ENCODE data around the gene SPON1. TPM values are rescaled to one million over a fixed set of nuclear protein-coding genes. Genes with fewer than 3 reads are reported as not detected.

SPON1 gene
- total and polyA plus RNA-seq, 2 experiments from 2014 or later: 2.9 to 6.4 TPM

- Histone ChIP-seq H3K79me2 (replicated peaks; ENCODE audit: insufficient read depth) (no peaks in the 10 kb centered on the region), H2AFZ (no peak overlapping the region), H3K9me2 (ENCODE audit: insufficient read depth) (peaks cover 16% of the 10 kb centered on the region), H3K4me2 (no peak overlapping the region), H3F3A (replicated peaks; ENCODE audit: low read depth) (no peaks in the 10 kb centered on the region), H4K20me1 (replicated peaks; ENCODE audit: insufficient read depth) (no peaks in the 10 kb centered on the region), H3K4me1 (ENCODE audit: insufficient read depth) (peaks cover 32% of the 10 kb centered on the region), H3K36me3 (ENCODE audit: insufficient read depth) (no peaks in the 10 kb centered on the region), H3K27ac (ENCODE audit: low read depth) (no peak overlapping the region), H3K27me3 (ENCODE audit: insufficient read depth) (no peaks in the 10 kb centered on the region), H3K4me3 (no peak overlapping the region)
- TF ChIP-seq EZH2phosphoT487 (IDR thresholded peaks at IDR 0.05; ENCODE audit: unreplicated experiment) (no peak), STAT1 (IDR thresholded peaks at IDR 0.05; ENCODE audit: unreplicated experiment) (no peak), CTCF (conservative IDR thresholded peaks at IDR 0.05; ENCODE audit: low read depth in 2 of 2) (no peak), POLR2AphosphoS5 (IDR thresholded peaks at IDR 0.05; ENCODE audit: low read depth) (no peak), ZNF331 (CRISPR knock-in tag; IDR thresholded peaks at IDR 0.05; ENCODE audit: low read depth) (no peak), NANOG (IDR thresholded peaks at IDR 0.05; ENCODE audit: borderline replicate concordance) (no peak), ZNF462 (CRISPR knock-in tag; IDR thresholded peaks at IDR 0.05) (no peak), ETS1 (IDR thresholded peaks at IDR 0.05) (no peak), CREB1 (CRISPR knock-in tag; IDR thresholded peaks at IDR 0.05; ENCODE audit: low read depth) (no peak), EZH2 (IDR thresholded peaks at IDR 0.05; ENCODE audit: low read depth, unreplicated experiment) (no peak), REST (IDR thresholded peaks at IDR 0.05; ENCODE audit: unreplicated experiment) (no peak), JUNB (IDR thresholded peaks at IDR 0.05; ENCODE audit: unreplicated experiment) (no peak)
- DNase-seq (ENCODE audit: low spot score) (no peak), ATAC-seq (no peak)
- no peaks in the 10 kb centered on the region for H3K36me3 Mint-ChIP-seq (ENCODE audit: low read depth)
- H3K27me3 Mint-ChIP-seq (ENCODE audit: insufficient read depth, low read depth, poor library complexity): peaks cover 3% of the 10 kb centered on the region
- H3K4me3 Mint-ChIP-seq: no peak overlapping the region
- H3K27ac Mint-ChIP-seq: no peak overlapping the region
- H3K4me1 Mint-ChIP-seq: peaks cover 36% of the 10 kb centered on the region
- no peaks in the 10 kb centered on the region for H3K9me3 Mint-ChIP-seq
Measured at GRCh38 chr11:13927481-13927880, 35.0 kb upstream of the SPON1 start.
